Measurements from ENCODE around the gene KLK11.

Gene KLK11

GRCh38 chr19:51027126-51027806 lies 850 bp upstream of the KLK11 start:
- DNase-seq = peak in 2 of 3 experiments; percentile 22 to 31

GRCh38 chr19:51025809-51026553 lies 435 bp downstream of the KLK11 start:
- DNase-seq = no peak

- peak in 1 of 3 experiments; percentile 37 for DNase-seq
Observed at GRCh38 chr19:51025401-51025800, 1.0 kb downstream of the KLK11 start.

DNA sequence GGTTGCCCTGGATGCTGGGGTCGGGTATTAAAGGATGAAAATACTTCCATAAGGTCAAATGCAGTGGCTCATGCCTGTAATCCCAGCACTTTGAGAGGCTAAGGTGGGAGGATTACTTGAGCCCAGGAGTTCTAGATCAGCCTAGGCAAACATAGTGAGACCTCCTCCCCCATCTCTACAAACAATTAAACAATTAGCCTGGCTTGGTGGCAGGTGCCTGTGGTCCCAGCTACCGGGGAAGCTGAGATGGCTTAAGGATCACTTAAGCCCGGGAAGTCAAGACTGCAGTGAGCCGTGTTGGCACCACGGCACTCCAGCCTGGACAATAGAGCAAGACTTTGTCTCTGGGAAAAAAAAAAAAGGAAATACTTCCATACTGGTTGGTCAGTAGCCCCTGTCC lies 1.5 kb downstream of the KLK11 start:
- DNase-seq = peak; percentile 36 to 90 (median 74)

- no peak for DNase-seq
Observed at GRCh38 chr19:51023946-51024345, 2.5 kb downstream of the KLK11 start.

DNA sequence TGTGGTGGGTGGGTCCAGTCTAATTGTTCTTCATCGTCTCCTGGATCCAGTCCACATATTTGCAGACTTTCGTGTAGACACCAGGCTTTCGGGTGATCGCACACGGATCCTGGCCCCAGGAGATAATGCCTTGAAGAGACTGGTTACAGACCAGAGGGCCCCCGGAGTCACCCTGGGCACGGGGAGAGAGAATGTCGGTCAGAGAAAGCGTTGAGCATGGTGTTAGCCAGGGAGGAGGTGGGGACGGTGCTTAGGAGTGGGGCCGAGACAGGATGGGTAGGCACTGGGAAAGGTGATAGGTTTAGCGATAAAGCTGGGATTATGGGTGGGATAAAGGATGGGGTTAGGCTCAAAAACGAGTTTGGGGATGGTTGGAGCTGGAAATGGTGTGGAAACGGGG lies 3.9 kb downstream of the KLK11 start:
- DNase-seq = no peak

DNA sequence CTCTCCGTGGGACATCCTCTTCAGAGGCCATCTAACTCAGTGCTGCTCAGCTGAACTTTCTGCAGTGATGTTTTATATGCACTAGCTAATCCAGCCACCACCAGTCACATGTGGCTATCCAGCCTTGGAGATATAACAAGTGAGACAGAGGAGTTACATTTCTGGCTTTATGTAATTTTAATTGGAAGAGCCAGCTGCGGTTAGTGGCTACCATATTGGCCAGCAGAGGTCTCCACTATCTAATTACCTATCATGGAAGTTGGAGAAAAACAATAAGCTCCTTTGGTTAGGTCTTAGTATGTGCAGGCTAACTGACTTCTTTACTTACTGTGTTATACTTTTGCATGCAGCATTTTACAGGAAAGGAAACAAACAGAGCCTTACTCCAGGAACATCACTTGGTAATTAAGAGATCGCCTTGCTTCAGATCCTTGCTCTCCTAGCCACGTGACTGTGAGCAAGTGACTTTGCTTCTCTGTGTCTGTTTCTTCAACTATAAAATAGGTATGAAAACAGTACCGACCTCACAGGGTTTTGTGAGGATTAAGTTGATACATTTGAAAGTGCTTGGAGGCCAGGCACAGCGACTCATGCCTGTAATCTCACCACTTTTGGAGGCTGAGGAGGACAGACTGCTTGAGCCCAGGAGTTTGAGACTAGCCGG lies 5.3 kb downstream of the KLK11 start:
- peak; percentile 13 to 74 (median 71) for DNase-seq

- DNase-seq = no peak
Observed at GRCh38 chr19:51019544-51019925, 6.9 kb downstream of the KLK11 start, which contains the start of gene KLK10. Gene KLK10, minus strand, starts transcription at chr19:51019709. Its CDS starts 579 bp downstream, at chr19:51019130.

GRCh38 chr19:51018745-51019543 lies 7.5 kb downstream of the KLK11 start:
- DNase-seq = peak in 2 of 3 experiments; percentile 13 to 51

DNA sequence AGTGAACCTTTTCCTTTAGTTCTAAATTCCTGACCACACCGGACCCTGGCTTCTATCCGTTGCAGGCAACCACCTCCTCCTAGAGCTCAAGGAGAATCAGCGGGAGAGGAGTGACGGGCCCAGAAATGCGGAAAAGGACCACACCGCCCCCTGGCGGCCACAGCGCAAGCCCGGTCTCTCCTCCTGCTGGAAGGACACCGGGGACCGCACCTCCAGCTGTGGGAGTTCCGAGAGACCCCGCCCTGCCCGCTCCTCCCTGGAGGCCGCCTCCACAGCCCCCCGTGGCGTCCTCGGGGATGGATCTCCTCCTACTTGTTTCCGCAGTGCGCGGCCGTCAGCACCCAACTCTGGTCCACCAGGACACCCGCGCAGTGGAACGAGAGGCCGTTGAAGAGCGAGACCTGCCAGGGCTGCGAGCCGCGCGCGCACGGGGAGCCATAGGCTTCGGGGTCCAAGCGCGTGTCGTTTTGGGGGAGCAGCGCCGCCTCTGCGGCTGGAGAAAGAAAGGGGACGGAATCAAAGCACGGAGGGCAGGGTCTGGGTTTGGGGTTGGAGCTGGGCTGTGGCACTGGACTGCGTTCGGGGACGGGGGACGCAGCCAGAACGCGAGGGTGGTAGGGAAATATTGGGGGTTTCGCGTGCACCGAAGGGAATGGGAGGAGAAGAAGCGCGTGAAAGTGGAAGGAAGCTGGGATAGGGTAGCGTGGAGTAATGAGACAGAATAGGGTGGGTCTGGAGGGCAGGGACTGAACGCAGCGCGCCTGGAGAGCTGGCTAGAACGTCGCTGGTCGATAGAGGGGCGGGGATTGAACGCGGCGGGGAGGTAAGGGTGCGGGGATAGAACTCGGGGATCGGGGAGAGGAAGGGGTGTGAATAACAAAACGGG lies 9.4 kb downstream of the KLK11 start:
- peak in 2 of 3 experiments; percentile 32 to 74 for DNase-seq

GRCh38 chr19:51015691-51016267 lies 10.6 kb downstream of the KLK11 start:
- no peak for DNase-seq

DNA sequence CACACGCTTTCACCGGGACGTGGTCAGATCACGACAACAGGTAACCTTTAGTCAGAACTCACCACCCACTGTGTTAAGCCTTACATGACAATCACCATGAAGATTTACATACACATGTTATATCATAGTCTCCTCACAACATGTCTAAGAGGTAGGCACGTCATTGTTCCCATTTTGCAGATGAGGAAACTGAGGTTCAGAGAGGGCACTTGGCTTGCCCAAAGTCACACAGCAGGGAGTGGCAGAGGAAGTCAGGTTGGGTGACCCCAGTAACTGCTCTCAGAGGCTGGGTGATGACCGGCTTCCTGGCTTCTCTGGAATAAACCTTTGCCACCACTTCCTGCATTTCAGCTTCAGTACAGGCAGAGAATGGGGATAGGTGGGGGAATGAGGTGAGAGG lies 12.2 kb downstream of the KLK11 start:
- no peak for DNase-seq

DNA sequence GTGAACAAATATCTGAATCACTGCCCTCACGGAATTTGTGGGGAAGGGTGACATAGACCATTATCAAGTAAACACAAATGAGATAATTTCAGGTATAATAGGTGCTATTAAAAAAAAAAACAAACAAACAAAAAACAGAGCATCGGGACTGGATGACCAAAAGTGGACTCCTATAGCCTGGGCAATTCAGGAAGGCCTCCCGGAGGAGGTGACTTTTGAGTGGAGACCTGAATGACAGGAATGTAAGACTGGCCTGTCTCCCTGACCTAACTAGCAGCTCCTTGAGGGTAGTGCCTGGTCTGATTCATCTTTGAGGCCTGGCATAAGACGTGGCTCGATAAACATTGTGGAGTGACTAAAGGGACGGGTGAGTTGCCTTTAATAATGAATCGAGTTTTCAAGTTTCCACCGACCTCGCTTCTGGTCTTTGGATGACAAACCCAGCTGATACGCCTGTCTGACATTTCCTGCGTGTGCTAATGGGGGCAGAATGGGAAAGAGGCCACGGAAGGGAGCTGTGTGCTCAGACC lies 13.7 kb downstream of the KLK11 start:
- DNase-seq = no peak

DNA sequence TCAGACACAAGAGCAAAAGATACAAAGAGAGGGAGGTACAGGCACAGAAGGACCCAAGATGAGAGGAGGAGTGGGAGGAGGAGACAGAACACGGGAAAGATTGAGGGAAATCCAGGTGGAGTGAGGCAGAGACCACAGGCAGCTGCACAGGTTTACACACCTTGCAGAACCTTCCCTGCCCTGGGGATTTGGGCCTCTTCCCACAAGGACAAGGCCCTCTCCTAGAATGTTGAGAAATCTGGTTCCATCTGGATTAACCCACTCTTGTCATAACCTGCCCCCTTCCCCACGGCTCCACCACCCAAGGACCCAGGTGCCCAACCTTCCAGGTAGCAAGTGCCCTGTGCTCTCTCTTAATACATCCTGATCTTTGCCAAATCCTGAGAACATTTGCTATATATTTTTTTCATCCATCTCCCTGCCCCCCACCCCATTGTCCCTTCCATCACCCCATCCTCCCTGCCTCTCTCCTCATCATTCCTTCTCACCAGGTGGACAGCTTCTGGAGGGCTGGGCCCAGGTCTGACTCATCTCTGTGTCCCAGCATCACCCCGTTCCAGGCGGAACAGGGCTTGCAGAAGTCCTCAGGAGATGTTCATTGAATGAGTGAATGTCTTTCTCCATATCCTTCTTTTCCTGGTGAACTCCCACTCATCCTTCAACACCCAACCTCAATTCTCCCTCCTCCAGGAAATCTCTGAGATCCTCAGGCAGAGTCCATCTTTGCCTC lies 16.2 kb downstream of the KLK11 start:
- DNase-seq = no peak

- DNase-seq = no peak
Observed at GRCh38 chr19:51009061-51009891, 17.1 kb downstream of the KLK11 start.

- no peak for DNase-seq
Observed at GRCh38 chr19:51007488-51007887, 18.9 kb downstream of the KLK11 start.

DNA sequence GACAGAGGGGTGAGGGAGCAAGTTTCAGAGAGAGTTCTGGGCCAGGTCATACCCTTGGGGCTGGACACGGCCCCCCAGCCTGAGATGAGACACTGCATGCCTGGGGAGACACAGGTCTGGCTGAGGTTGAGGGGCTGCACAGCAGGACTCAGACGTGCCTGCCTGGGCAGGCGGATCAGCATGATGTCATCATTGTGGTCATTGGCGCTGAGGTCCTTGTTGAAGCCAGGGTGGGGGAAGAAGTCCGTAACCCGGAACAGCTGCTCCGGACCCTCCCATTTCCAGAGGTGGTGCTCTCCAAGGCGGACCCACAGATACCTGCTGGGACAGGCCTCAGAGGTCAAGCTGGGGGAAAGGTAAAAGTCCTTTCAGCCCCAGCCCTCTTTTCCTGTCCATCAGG lies 20.0 kb downstream of the KLK11 start:
- DNase-seq = no peak

DNA sequence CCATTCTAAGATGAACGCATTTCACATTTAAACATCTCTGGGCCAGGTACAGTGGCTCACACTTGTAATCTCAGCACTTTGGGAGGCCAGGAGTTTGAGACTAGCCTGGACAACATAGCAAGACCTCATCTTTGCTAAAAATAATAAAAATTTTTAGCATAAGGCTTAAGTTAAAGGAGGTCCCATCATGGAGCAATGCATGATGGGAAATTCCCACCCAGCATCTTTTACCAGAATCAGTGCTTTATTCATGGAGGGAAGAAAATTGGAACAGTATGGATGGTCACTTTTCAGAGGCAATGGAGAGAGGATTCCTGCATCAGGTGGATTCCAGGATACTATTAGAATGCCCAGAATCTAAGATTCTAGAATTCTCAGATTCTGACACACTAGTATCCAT lies 21.2 kb downstream of the KLK11 start:
- no peak for DNase-seq

- no peak for DNase-seq
Observed at GRCh38 chr19:51003316-51003715, 23.1 kb downstream of the KLK11 start.

Measured in NCI-H1417 (cell line).